ENCODE results near the gene ADAMTSL5. TPM values are rescaled to one million over a fixed set of nuclear protein-coding genes. Genes with fewer than 3 reads are reported as not detected.

The ADAMTSL5 gene
- total RNA-seq, 1 experiment from 2014 or later, result 9.6 TPM

GRCh38 chr19:1497578-1498235 lies 15.1 kb downstream of the ADAMTSL5 start:
- H3K9me3 Mint-ChIP-seq (ENCODE audit: low read depth, unreplicated experiment), result no peaks in the 10 kb centered on the region
- H3K36me3 Mint-ChIP-seq (ENCODE audit: insufficient read depth, unreplicated experiment), result no peaks in the 10 kb centered on the region
- BruUV-seq (replicated peaks), result no TSS peak
- DNase-seq, result no peak
- TF ChIP-seq CTCF (IDR thresholded peaks at IDR 0.05; ENCODE audit: unreplicated experiment), result no peak
- H3K27ac Mint-ChIP-seq (ENCODE audit: unreplicated experiment), result no peak overlapping the region
- no peak overlapping the region for H3K4me3 Mint-ChIP-seq (ENCODE audit: low read depth, unreplicated experiment)
- peaks cover 9% of the 10 kb centered on the region for H3K4me1 Mint-ChIP-seq (ENCODE audit: low read depth, unreplicated experiment)
- H3K27me3 Mint-ChIP-seq (ENCODE audit: unreplicated experiment), result peaks cover 11% of the 10 kb centered on the region
- intact Hi-C loops (cut with micrococcal nuclease; ENCODE audit: unreplicated experiment), result no loop called here
- CTCF ChIA-PET, result no interaction called here

GRCh38 chr19:1496714-1497577 lies 15.9 kb downstream of the ADAMTSL5 start:
- CTCF ChIA-PET, result no interaction called here
- no peaks in the 10 kb centered on the region for H3K9me3 Mint-ChIP-seq (ENCODE audit: low read depth, unreplicated experiment)
- H3K4me1 Mint-ChIP-seq (ENCODE audit: low read depth, unreplicated experiment), result peaks cover 17% of the 10 kb centered on the region
- DNase-seq, result no peak
- intact Hi-C loops (cut with micrococcal nuclease; ENCODE audit: unreplicated experiment), result no loop called here
- TF ChIP-seq CTCF (IDR thresholded peaks at IDR 0.05; ENCODE audit: unreplicated experiment), result no peak
- peaks cover 11% of the 10 kb centered on the region for H3K27me3 Mint-ChIP-seq (ENCODE audit: unreplicated experiment)
- no peak overlapping the region for H3K27ac Mint-ChIP-seq (ENCODE audit: unreplicated experiment)
- peaks cover 5% of the 10 kb centered on the region for H3K36me3 Mint-ChIP-seq (ENCODE audit: insufficient read depth, unreplicated experiment)
- H3K4me3 Mint-ChIP-seq (ENCODE audit: low read depth, unreplicated experiment), result peak overlapping the region; percentile 53
- BruUV-seq (replicated peaks), result no TSS peak

GRCh38 chr19:1495799-1496713 lies 16.8 kb downstream of the ADAMTSL5 start:
- CTCF ChIA-PET, result no interaction called here
- no peak overlapping the region for H3K27ac Mint-ChIP-seq (ENCODE audit: unreplicated experiment)
- H3K9me3 Mint-ChIP-seq (ENCODE audit: low read depth, unreplicated experiment), result no peaks in the 10 kb centered on the region
- peaks cover 11% of the 10 kb centered on the region for H3K27me3 Mint-ChIP-seq (ENCODE audit: unreplicated experiment)
- TF ChIP-seq CTCF (IDR thresholded peaks at IDR 0.05; ENCODE audit: unreplicated experiment), result no peak
- H3K4me1 Mint-ChIP-seq (ENCODE audit: low read depth, unreplicated experiment), result peaks cover 21% of the 10 kb centered on the region
- intact Hi-C loops (cut with micrococcal nuclease; ENCODE audit: unreplicated experiment), result no loop called here
- DNase-seq, result no peak
- H3K36me3 Mint-ChIP-seq (ENCODE audit: insufficient read depth, unreplicated experiment), result peaks cover 5% of the 10 kb centered on the region
- no TSS peak for BruUV-seq (replicated peaks)
- peak overlapping the region; percentile 53 for H3K4me3 Mint-ChIP-seq (ENCODE audit: low read depth, unreplicated experiment)

GRCh38 chr19:1495051-1495798 lies 17.6 kb downstream of the ADAMTSL5 start:
- Mint-ChIP-seq H3K36me3 (ENCODE audit: insufficient read depth, unreplicated experiment) (peaks cover 12% of the 10 kb centered on the region), H3K27me3 (ENCODE audit: unreplicated experiment) (peaks cover 11% of the 10 kb centered on the region), H3K4me3 (ENCODE audit: low read depth, unreplicated experiment) (no peak overlapping the region), H3K9me3 (ENCODE audit: low read depth, unreplicated experiment) (no peaks in the 10 kb centered on the region), H3K4me1 (ENCODE audit: low read depth, unreplicated experiment) (peaks cover 21% of the 10 kb centered on the region), H3K27ac (ENCODE audit: unreplicated experiment) (no peak overlapping the region)
- BruUV-seq (replicated peaks), result no TSS peak
- intact Hi-C loops (cut with micrococcal nuclease; ENCODE audit: unreplicated experiment), result no loop called here
- CTCF ChIA-PET, result no interaction called here
- no peak for DNase-seq
- no peak for TF ChIP-seq CTCF (IDR thresholded peaks at IDR 0.05; ENCODE audit: unreplicated experiment)
